Sigmoid colon (tissue), 4 donors: ENCODE measurements around the gene ADH5.
"Not testable (repeated sequence)": the region's sequence is repeated elsewhere in the genome, so short reads cannot be mapped to it uniquely, and the experiment has no call there.

Experiments used
- CTCF ChIP-seq, 4 experiments: fragments of 450-650 bp in 3 of 4; fragments of 200-600 bp in 1 of 4; IDR thresholded peaks; one replicate each; pipeline ENCODE4 v1.5.1; 2016 to 2019; ENCODE audit warnings: antibody characterized with exemption in 4 of 4, mild to moderate bottlenecking in 3 of 4, moderate library complexity in 2 of 4
- EP300 ChIP-seq, 4 donors: sonication (generic); formaldehyde crosslinking; IDR thresholded peaks; one replicate each; pipeline ENCODE4 v1.6.1; 2017; ENCODE audit warnings: antibody characterized with exemption in 4 of 4
- POLR2AphosphoS5 ChIP-seq, 4 donors: sonication (generic); formaldehyde crosslinking; IDR thresholded peaks; one replicate each; pipeline ENCODE4 v1.6.1; 2017; ENCODE audit warnings: antibody characterized with exemption in 4 of 4

- TF ChIP-seq POLR2AphosphoS5, CTCF, EP300 (IDR thresholded peaks at IDR 0.05): not testable (repeated sequence)
These were observed 28.7 kb upstream of the ADH5 start for GRCh38 chr4:99117122-99117841.
